ENCODE data around the gene SENP6. TPM values are rescaled to one million over a fixed set of nuclear protein-coding genes. Genes with fewer than 3 reads are reported as not detected.

SENP6 gene
- total and polyA plus RNA-seq, 9 of the 15 experiments (the other 6 are each of a cell fraction or from before 2014, with no cell fraction given) = 11.1 to 79.4 (median 46.8) TPM

- TF ChIP-seq MAX (CRISPR knock-in tag; IDR thresholded peaks at IDR 0.05) (peak; percentile 1; the same call in 1 of the 2 replicates), POLR2H (tag; IDR thresholded peaks at IDR 0.05; ENCODE audit: low read depth) (no peak), SIN3A (IDR thresholded peaks at IDR 0.05; ENCODE audit: borderline replicate concordance in 2 of 2, control insufficient read depth in 1 of 2, low read depth in 2 of 2, low read length in 2 of 2) (0 out of 4 replicates have a peak, but pooled peaks of 1 of the 2 experiments have one; percentile 48), ZFX (CRISPR knock-in tag; IDR thresholded peaks at IDR 0.05) (peak; percentile 98), C11orf30 (IDR thresholded peaks at IDR 0.05; ENCODE audit: low read depth) (no peak), RCOR1 (IDR thresholded peaks at IDR 0.05; ENCODE audit: borderline replicate concordance in 1 of 2, low read depth in 2 of 2, low read length in 2 of 2) (no peak), BCOR (IDR thresholded peaks at IDR 0.05) (0 out of 2 replicates have a peak, but pooled peaks have one; percentile 12), DIDO1 (tag; IDR thresholded peaks at IDR 0.05; ENCODE audit: low read depth) (0 out of 2 replicates have a peak, but pooled peaks have one; percentile 33), CLOCK (CRISPR knock-in tag; IDR thresholded peaks at IDR 0.05; ENCODE audit: borderline replicate concordance) (no peak), CREB3 (tag; conservative IDR thresholded peaks at IDR 0.05; ENCODE audit: low read depth) (no peak), AFF4 (CRISPR knock-in tag; IDR thresholded peaks at IDR 0.05) (peak; percentile 94; the same call in 1 of the 2 replicates), POLR2A (conservative IDR thresholded peaks at IDR 0.05) (peak; percentile 57; the same call in 1 of the 2 replicates), TAF9B (IDR thresholded peaks at IDR 0.05; ENCODE audit: partially characterized antibody) (peak; percentile 24), ZBTB34 (CRISPR knock-in tag; IDR thresholded peaks at IDR 0.05) (no peak)
These were observed 796 bp downstream of the SENP6 start (continued) for GRCh38 chr6:75602246-75603105.

Measured in K562 (cell line).